Dermis blood vessel endothelial cell (primary cell): ENCODE results near the gene EPG5. TPM values are rescaled to one million over a fixed set of nuclear protein-coding genes. Genes with fewer than 3 reads are reported as not detected.

Experiments used
- DNase-seq: peaks from one replicate; pipeline ENCODE4 v3.0.0; 2010
- total RNA-seq: library from RNA; depleted of rRNA; stranded (reverse); fragments of >200 nt; gene quantifications from 2 replicates; pipeline ENCODE4 v1.2.3, GENCODE V29; 2014

EPG5 gene
- total RNA-seq, 1 donor from 2014 or later = 19.2 TPM

- DNase-seq = no peak
These were observed 50.8 kb downstream of the EPG5 start for GRCh38 chr18:45916302-45916701.

DNA sequence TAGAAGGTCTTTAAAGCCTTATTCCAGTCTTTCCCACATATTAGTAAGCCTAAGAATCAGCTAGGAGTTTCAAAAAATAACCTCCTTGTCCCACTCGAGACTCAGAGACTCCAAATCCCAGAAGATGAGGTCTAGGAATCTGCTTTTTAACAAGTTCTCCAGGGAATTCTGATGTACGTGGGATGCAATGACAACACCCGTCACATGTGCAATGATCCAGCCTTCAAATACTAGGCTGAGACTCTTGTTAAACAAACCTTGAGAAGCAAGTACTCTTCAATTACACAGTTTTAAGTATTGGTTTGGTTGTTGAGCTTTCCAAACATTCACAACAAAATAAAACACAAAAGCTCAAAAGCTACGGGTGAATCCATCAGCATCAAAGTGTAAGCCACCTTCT lies 53.9 kb downstream of the EPG5 start:
- DNase-seq = no peak

DNA sequence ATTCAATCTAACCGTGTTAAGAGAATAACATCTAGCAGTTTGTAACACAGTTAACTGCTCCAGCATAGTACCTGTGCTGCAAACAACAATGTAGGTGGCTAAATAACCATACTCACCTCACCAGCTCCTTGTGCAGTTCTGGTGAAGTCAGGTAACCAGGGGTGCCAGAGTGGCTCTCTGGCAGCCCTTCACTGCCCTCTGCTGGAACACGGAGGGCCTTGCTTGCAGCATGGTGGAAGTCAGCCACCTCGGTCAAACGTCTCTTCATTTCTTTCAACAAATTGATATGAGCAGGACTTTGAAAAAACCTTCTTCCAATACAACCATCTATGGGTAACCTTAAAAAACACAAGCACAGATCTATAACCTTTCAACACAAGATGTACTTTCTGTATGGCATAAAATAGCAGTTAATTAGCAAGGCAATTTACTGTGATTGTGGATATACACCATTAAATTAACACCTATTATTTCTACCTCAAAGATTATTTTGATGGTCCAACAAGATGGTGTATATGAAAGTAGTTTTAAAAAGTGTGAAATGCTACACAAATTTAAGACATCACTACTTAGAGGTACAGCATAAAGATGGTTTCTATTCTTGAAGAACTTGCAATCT lies 56.6 kb downstream of the EPG5 start:
- DNase-seq = peak; percentile 76

DNA sequence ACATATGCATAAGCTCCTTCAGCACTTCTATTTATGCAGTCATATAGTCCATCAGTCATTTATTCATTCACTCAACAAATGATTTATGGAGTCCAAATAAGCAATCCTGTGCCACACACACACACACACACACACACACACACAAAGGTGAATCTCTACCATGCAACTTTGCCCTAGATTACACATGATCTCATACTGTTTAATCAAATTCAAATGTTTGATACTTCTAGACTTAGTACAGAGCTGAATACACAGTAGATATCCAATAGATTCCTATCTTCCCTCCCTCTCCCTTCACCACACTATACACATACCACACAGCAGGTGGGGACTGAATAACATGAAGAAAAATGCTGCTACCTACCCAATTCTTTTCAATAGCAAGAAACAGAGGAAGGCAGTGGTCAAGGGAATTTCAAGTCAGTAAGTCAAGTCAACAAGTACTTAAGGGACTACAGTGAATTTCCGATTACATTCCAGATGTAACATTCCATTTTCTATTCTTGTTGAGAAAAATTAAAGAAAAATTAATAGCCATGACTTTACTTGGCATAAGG lies 65.4 kb downstream of the EPG5 start:
- DNase-seq = no peak

DNA sequence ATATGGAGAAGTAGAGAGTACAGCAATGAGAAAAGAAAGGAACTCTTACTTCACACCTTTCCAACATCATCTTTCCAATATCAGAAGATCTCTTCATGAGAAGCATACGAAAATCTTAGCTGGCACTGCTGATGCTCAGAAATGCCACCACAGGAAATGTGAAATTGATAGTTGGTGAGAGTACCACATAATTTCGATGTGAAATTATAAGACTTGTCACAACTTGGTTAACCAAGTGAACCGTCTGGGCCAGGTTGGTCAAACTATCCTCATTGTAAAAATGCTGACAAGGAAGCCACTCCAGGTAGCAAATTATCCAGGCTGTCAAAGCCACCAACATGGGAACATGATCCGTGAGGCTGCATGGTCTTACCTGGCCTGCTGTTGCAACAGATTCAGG lies 66.5 kb downstream of the EPG5 start:
- no peak for DNase-seq

- no peak for DNase-seq
These were observed 70.1 kb downstream of the EPG5 start for GRCh38 chr18:45896991-45897390.

DNA sequence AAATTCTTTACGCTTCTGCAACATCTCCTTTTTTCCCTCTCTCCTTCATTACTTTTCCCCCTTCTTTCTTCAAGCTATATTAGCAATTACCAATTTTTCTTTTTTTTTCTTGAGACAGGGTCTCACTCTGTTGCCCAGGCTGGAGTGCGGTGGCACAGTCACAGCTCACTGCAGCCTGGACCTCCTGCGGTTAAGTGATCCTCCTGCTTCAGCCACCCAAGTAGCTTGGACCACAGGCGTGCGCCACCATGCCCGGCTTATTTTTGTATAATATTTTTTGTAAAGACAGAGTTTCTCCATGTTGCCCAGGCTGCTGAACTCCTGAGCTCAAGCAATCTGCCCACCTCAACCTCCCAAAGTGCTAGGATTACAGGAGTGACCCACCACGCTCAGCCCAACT lies 70.7 kb downstream of the EPG5 start:
- DNase-seq = no peak

DNA sequence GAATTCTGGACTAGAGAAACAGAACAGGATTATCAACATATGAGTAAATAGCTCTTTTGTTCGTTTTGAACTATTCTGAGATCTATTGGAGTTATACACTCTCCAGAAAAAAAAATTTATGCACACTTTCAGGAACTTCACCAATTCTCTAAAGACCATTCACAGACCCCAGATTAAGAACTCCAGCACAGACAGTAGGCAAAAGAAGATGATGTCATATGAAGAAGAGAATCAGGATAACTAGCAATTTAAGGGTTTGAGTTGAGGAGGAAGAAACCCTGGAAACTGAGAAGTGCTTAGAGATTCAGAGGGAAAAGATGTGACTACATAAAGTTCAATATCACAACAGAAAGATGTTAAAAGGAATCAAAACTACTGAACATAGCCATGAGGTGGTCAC lies 71.8 kb downstream of the EPG5 start:
- no peak for DNase-seq

GRCh38 chr18:45894818-45895217 lies 72.3 kb downstream of the EPG5 start:
- DNase-seq = no peak

DNA sequence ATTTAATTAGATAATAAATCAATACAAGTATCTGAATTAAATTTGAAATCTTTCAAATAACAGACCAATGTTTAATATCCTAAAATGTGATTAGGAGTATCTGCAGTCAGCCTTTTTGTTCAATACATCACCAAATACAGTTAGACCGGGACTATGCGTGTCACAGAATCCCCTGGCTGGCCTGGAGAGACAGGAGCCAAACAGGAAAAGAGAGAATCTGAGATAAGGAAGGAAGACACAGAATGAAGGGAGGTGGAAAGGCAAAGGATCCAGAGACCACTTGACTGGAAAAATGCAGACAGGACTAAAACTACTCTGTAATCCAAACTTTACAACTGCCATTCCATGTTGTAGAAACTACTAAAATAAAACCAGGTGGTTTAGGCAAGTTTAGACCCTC lies 75.3 kb downstream of the EPG5 start:
- DNase-seq = peak; percentile 4

- DNase-seq = no peak
These were observed 76.5 kb downstream of the EPG5 start for GRCh38 chr18:45890606-45891005.

GRCh38 chr18:45889419-45890064 lies 77.6 kb downstream of the EPG5 start:
- DNase-seq = no peak

DNA sequence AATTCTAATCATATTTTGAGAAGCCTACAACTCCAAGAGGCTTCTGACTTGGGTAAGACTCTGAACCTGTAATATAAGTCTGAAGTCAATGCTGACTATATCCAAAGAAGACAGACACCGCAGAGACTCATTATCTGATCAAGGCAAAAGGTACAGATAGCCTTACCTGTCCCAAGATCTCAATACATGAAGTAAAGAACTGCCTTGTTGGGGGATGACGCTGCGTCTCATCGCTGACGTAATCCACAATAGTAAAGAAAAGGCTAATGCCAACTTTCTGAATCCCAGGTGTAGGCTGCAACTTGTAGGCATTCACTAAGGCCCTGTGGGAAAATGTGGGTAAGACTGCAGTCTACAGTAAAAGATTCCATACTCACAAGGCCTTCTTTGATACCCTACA lies 79.5 kb downstream of the EPG5 start:
- no peak for DNase-seq

GRCh38 chr18:45880876-45881558 lies 86.1 kb downstream of the EPG5 start:
- no peak for DNase-seq

- peak; percentile 79 for DNase-seq
These were observed 87.2 kb downstream of the EPG5 start for GRCh38 chr18:45879681-45880655.

GRCh38 chr18:45877403-45877802 lies 89.7 kb downstream of the EPG5 start:
- DNase-seq = no peak

DNA sequence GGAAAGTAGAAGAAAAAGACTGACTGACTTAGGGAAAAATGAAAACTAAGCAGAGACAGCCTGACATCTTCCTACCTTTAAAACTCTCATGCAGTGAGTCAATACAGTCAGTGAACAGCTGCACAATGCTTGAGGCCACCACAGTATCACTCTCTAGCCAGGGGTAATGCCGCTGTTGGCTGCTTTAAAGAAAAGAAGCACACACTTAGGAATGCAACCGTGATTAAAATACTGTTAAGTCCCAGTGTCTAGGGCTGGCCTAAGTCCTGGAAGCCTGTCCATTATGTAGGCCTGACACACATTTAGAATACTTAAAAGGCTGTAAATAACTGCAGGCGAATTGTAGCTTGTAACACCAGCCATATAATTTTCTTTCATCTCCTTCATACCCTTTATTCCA lies 91.0 kb downstream of the EPG5 start:
- no peak for DNase-seq

- no peak for DNase-seq
These were observed 92.5 kb downstream of the EPG5 start for GRCh38 chr18:45874491-45875184.

DNA sequence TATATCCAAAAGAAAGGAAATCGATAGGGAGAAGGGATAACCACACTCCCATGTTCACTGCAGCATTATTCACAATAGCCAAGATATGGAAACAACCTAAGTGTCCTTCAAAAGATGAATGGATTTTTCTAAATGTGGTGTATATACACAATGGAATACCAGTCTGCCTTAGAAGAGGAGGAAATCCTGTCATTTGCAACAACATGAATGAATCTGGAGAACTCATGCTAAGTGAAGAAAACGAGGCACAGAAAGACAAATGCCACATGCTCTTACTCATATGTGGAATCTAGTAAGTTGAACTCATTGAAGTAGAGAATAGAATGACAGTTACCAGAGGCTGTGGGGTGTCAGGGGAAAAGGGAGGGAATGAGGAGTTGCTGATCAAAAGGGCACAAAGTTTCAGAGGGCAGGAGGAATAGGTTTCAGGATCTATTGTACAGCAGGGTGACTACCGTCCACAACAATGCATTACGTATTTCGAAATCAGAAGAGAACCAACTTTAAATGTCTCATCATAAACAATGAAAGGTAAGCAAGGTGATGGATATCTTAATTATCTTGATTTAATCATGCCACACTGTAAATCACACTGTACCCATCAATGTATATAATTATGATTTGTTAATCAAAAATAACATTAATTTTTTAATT lies 95.6 kb downstream of the EPG5 start:
- peak; percentile 47 for DNase-seq

DNA sequence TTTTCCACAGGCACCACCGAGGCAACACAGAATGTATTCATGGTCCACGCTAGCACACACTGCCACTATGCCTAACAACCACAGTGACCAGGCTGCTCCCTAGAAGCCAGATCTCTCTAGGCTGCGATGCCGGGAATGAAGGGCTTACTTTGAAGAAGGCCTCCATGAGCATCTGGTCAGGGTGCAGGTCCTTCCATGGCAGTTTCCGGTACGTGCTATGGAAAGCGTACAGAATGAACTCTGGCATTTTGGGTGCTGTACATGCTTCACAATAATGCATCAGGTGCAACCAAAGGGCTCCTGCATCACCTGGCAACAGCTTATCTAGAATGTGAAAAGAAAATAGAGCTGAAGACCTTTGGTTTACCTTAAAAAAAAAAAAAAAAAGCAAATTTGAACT lies 96.7 kb downstream of the EPG5 start:
- DNase-seq = no peak

DNA sequence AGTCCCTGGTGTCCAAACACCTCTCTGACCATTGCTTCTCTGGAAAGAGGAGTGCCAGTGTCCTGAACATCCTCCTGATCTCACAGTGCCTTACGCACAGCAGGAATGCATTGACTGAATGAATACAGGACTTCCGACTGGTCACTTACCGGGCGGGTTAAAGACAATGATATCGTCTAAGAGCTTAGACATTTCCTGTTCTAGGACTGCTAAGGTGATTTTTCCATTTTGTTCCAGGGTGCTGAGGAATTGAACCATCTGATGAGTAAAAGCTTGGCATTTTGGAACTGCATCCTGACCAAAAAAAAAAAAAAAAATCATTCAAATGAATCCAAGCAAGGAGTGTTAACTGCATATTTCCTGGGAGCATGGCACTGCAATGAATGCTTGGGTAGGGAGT lies 101.7 kb downstream of the EPG5 start:
- peak; percentile 13 for DNase-seq

GRCh38 chr18:45864081-45864480 lies 103.0 kb downstream of the EPG5 start:
- no peak for DNase-seq
